Umbilical cord (tissue), 2 donors: ENCODE data around the gene EGLN3. TPM values are rescaled to one million over a fixed set of nuclear protein-coding genes. Genes with fewer than 3 reads are reported as not detected.

Source experiments
- DNase-seq: peaks from one replicate; pipeline ENCODE4 v3.0.0-alpha.2; 2015; ENCODE audit warnings: low spot score
- total RNA-seq: library from RNA; depleted of rRNA; stranded (reverse); fragments of >200 nt; gene quantifications from one replicate; pipeline ENCODE4 v1.2.3, GENCODE V29; 2014; ENCODE audit warnings: low replicate concordance; ENCODE audit not compliant: insufficient read depth

The EGLN3 gene
- total RNA-seq, 1 donor from 2014 or later: 121 TPM

- no peak for DNase-seq
These were observed 74.6 kb downstream of the EGLN3 start for GRCh38 chr14:33876274-33876673.
